Measurements from ENCODE around the gene ZNHIT2. TPM values are rescaled to one million over a fixed set of nuclear protein-coding genes. Genes with fewer than 3 reads are reported as not detected.

Gene ZNHIT2
- total RNA-seq, 6 experiments from 2014 or later = 9.3 to 13.6 (median 11.1) TPM

GRCh38 chr11:65159012-65159411, 41.5 kb upstream of the ZNHIT2 start:
- Mint-ChIP-seq H3K36me3 (ENCODE audit: low read depth) (no peaks in the 10 kb centered on the region), H3K4me3 (no peak overlapping the region), H3K27ac (no peak overlapping the region), H3K4me1 (ENCODE audit: low read depth) (no peaks in the 10 kb centered on the region), H3K27me3 (ENCODE audit: insufficient read depth) (peaks cover 3% of the 10 kb centered on the region; the same call in 1 of the 2 replicates), H3K9me3 (no peaks in the 10 kb centered on the region)
- TF ChIP-seq CTCF (IDR thresholded peaks at IDR 0.05) = no peak
- DNase-seq = no peak

- H3K4me1 Mint-ChIP-seq (ENCODE audit: low read depth) = peaks cover 10% of the 10 kb centered on the region
- no peak for TF ChIP-seq CTCF (IDR thresholded peaks at IDR 0.05)
- no peaks in the 10 kb centered on the region for H3K9me3 Mint-ChIP-seq
- no peak overlapping the region for H3K27ac Mint-ChIP-seq
- no peak overlapping the region for H3K4me3 Mint-ChIP-seq
- H3K27me3 Mint-ChIP-seq (ENCODE audit: insufficient read depth) = peaks cover 3% of the 10 kb centered on the region
- DNase-seq = no peak
- no peaks in the 10 kb centered on the region for H3K36me3 Mint-ChIP-seq (ENCODE audit: low read depth)
These were observed 39.8 kb upstream of the ZNHIT2 start for GRCh38 chr11:65157336-65157735.

- peaks cover 6% of the 10 kb centered on the region for H3K27me3 Mint-ChIP-seq (ENCODE audit: insufficient read depth)
- no peaks in the 10 kb centered on the region for H3K36me3 Mint-ChIP-seq (ENCODE audit: low read depth)
- H3K27ac Mint-ChIP-seq = no peak overlapping the region
- no peak overlapping the region for H3K4me3 Mint-ChIP-seq
- no peaks in the 10 kb centered on the region for H3K9me3 Mint-ChIP-seq
- H3K4me1 Mint-ChIP-seq (ENCODE audit: low read depth) = peaks cover 14% of the 10 kb centered on the region
- TF ChIP-seq CTCF (IDR thresholded peaks at IDR 0.05) = no peak
- no peak for DNase-seq
These were observed 39.4 kb upstream of the ZNHIT2 start for GRCh38 chr11:65156926-65157325.

- Mint-ChIP-seq H3K4me3 (no peak overlapping the region), H3K27ac (no peak overlapping the region), H3K9me3 (no peaks in the 10 kb centered on the region), H3K36me3 (ENCODE audit: low read depth) (no peaks in the 10 kb centered on the region), H3K4me1 (ENCODE audit: low read depth) (peaks cover 18% of the 10 kb centered on the region), H3K27me3 (ENCODE audit: insufficient read depth) (peaks cover 9% of the 10 kb centered on the region)
- no peak for DNase-seq
- no peak for TF ChIP-seq CTCF (IDR thresholded peaks at IDR 0.05)
These were observed 38.8 kb upstream of the ZNHIT2 start for GRCh38 chr11:65156256-65156655.

GRCh38 chr11:65152122-65152521, 34.6 kb upstream of the ZNHIT2 start:
- Mint-ChIP-seq H3K9me3 (no peaks in the 10 kb centered on the region), H3K27me3 (ENCODE audit: insufficient read depth) (peaks cover 5% of the 10 kb centered on the region), H3K4me1 (ENCODE audit: low read depth) (peaks cover 36% of the 10 kb centered on the region), H3K27ac (no peak overlapping the region), H3K36me3 (ENCODE audit: low read depth) (no peaks in the 10 kb centered on the region), H3K4me3 (peak overlapping the region; percentile 5; the same call in 1 of the 2 replicates)
- TF ChIP-seq CTCF (IDR thresholded peaks at IDR 0.05) = no peak
- no peak for DNase-seq
